HEK293 (cell line): ENCODE measurements around the gene TIMM17A.

Experiments used
- REPIN1 ChIP-seq: fragments of 450-650 bp; formaldehyde crosslinking; IDR thresholded peaks from 2 replicates; pipeline ENCODE4 v1.5.1; 2017; ENCODE audit warnings: missing biosample characterization, missing genetic modification characterization, low read depth
- ZFP3 ChIP-seq: fragments of 450-650 bp; formaldehyde crosslinking; IDR thresholded peaks from 2 replicates; pipeline ENCODE4 v1.5.1; 2016; ENCODE audit warnings: low read depth, missing biosample characterization, missing genetic modification characterization
- ZNF24 ChIP-seq: fragments of 450-650 bp; formaldehyde crosslinking; IDR thresholded peaks from 2 replicates; pipeline ENCODE4 v1.5.1; 2016; ENCODE audit warnings: missing biosample characterization, missing genetic modification characterization
- ZNF335 ChIP-seq: fragments of 450-650 bp; formaldehyde crosslinking; conservative IDR thresholded peaks from 2 replicates; pipeline ENCODE4 v1.5.1; 2016; ENCODE audit warnings: missing biosample characterization, missing genetic modification characterization
- ZNF350 ChIP-seq: fragments of 450-650 bp; formaldehyde crosslinking; IDR thresholded peaks from 2 replicates; pipeline ENCODE4 v1.5.0; 2017; ENCODE audit warnings: missing biosample characterization, mild to moderate bottlenecking, missing genetic modification characterization
- TF ChIP-seq, protein P1 (sequence below): fragments of 450-650 bp; formaldehyde crosslinking; IDR thresholded peaks from 2 replicates; pipeline ENCODE4 v1.5.1; 2016; ENCODE audit warnings: missing biosample characterization, missing genetic modification characterization
- TF ChIP-seq, protein P2 (sequence below): fragments of 450-650 bp; formaldehyde crosslinking; IDR thresholded peaks from 2 replicates; pipeline ENCODE4 v1.5.1; 2016; ENCODE audit warnings: missing biosample characterization, missing genetic modification characterization
- TF ChIP-seq, protein P3 (sequence below): fragments of 450-650 bp; formaldehyde crosslinking; IDR thresholded peaks from 2 replicates; pipeline ENCODE4 v1.5.1; 2016; ENCODE audit warnings: missing biosample characterization, missing genetic modification characterization, borderline replicate concordance
- TF ChIP-seq, protein P4 (sequence below): fragments of 450-650 bp; formaldehyde crosslinking; IDR thresholded peaks from 2 replicates; pipeline ENCODE4 v1.5.1; 2017; ENCODE audit warnings: missing biosample characterization, missing genetic modification characterization
- TF ChIP-seq, protein P5 (sequence below): fragments of 450-650 bp; formaldehyde crosslinking; IDR thresholded peaks from 2 replicates; pipeline ENCODE4 v1.5.1; 2016; ENCODE audit warnings: missing biosample characterization, missing genetic modification characterization
- TF ChIP-seq, protein P6 (sequence below): fragments of 450-650 bp; formaldehyde crosslinking; IDR thresholded peaks from 2 replicates; pipeline ENCODE4 v1.5.1; 2016; ENCODE audit warnings: missing biosample characterization, missing genetic modification characterization
- TF ChIP-seq, protein P7 (sequence below): fragments of 450-650 bp; formaldehyde crosslinking; IDR thresholded peaks from 2 replicates; pipeline ENCODE4 v1.5.1; 2016; ENCODE audit warnings: missing biosample characterization, missing genetic modification characterization, low read depth
- TF ChIP-seq, protein P8 (sequence below): fragments of 450-650 bp; formaldehyde crosslinking; IDR thresholded peaks from 2 replicates; pipeline ENCODE4 v1.5.1; 2017; ENCODE audit warnings: missing biosample characterization, mild to moderate bottlenecking, missing genetic modification characterization, moderate library complexity

DNA sequence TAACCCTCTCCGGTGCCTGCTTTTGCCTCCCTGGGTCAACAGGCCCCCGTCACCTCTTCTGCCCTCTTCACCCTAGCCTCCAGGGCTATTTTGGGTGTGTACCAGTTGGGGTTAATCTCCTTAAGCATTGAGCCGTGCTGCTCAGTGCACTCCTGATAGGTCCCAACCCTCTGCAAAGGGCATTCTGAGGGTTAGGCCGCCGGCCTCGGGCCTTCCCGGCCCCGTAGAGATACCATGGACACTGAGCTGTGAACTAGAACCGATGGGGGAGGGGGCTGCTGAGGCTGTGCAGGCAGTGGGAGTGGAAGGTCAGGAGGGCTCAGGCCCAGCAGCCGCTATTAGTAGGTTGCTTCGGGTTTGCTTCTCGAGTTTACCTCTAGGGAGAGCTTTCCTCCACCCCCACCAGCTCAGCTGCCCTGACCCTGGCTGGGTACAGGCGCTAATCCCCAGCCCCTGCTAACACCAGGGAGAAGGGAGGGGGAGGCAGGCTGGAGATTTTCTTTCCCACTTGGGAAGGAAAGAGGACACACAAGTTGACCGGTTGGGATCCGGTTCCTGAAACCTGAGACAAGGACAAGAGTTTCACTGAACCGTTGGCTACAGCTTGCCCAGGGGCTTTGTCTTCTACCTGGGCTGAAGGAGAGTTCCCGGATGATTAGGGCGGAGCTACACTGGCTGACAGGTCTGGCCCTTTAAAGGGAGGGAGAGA is 13.7 kb upstream of the TIMM17A start:
- TF ChIP-seq, protein P1, sequence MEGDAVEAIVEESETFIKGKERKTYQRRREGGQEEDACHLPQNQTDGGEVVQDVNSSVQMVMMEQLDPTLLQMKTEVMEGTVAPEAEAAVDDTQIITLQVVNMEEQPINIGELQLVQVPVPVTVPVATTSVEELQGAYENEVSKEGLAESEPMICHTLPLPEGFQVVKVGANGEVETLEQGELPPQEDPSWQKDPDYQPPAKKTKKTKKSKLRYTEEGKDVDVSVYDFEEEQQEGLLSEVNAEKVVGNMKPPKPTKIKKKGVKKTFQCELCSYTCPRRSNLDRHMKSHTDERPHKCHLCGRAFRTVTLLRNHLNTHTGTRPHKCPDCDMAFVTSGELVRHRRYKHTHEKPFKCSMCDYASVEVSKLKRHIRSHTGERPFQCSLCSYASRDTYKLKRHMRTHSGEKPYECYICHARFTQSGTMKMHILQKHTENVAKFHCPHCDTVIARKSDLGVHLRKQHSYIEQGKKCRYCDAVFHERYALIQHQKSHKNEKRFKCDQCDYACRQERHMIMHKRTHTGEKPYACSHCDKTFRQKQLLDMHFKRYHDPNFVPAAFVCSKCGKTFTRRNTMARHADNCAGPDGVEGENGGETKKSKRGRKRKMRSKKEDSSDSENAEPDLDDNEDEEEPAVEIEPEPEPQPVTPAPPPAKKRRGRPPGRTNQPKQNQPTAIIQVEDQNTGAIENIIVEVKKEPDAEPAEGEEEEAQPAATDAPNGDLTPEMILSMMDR = no peak
- TF ChIP-seq REPIN1 (tag by site-specific recombination) (no peak), ZNF335 (tag by site-specific recombination) (no peak), ZFP3 (tag by site-specific recombination) (no peak), ZNF350 (no peak), ZNF24 (tag by site-specific recombination) (no peak)
- TF ChIP-seq, protein P2, sequence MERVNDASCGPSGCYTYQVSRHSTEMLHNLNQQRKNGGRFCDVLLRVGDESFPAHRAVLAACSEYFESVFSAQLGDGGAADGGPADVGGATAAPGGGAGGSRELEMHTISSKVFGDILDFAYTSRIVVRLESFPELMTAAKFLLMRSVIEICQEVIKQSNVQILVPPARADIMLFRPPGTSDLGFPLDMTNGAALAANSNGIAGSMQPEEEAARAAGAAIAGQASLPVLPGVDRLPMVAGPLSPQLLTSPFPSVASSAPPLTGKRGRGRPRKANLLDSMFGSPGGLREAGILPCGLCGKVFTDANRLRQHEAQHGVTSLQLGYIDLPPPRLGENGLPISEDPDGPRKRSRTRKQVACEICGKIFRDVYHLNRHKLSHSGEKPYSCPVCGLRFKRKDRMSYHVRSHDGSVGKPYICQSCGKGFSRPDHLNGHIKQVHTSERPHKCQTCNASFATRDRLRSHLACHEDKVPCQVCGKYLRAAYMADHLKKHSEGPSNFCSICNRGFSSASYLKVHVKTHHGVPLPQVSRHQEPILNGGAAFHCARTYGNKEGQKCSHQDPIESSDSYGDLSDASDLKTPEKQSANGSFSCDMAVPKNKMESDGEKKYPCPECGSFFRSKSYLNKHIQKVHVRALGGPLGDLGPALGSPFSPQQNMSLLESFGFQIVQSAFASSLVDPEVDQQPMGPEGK (tag by site-specific recombination) = 0 out of 2 replicates have a peak, but pooled peaks have one; percentile 17
- TF ChIP-seq, protein P3, sequence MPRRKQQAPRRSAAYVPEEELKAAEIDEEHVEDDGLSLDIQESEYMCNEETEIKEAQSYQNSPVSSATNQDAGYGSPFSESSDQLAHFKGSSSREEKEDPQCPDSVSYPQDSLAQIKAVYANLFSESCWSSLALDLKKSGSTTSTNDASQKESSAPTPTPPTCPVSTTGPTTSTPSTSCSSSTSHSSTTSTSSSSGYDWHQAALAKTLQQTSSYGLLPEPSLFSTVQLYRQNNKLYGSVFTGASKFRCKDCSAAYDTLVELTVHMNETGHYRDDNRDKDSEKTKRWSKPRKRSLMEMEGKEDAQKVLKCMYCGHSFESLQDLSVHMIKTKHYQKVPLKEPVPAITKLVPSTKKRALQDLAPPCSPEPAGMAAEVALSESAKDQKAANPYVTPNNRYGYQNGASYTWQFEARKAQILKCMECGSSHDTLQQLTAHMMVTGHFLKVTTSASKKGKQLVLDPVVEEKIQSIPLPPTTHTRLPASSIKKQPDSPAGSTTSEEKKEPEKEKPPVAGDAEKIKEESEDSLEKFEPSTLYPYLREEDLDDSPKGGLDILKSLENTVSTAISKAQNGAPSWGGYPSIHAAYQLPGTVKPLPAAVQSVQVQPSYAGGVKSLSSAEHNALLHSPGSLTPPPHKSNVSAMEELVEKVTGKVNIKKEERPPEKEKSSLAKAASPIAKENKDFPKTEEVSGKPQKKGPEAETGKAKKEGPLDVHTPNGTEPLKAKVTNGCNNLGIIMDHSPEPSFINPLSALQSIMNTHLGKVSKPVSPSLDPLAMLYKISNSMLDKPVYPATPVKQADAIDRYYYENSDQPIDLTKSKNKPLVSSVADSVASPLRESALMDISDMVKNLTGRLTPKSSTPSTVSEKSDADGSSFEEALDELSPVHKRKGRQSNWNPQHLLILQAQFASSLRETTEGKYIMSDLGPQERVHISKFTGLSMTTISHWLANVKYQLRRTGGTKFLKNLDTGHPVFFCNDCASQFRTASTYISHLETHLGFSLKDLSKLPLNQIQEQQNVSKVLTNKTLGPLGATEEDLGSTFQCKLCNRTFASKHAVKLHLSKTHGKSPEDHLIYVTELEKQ (tag by site-specific recombination) = no peak
- TF ChIP-seq, protein P4, sequence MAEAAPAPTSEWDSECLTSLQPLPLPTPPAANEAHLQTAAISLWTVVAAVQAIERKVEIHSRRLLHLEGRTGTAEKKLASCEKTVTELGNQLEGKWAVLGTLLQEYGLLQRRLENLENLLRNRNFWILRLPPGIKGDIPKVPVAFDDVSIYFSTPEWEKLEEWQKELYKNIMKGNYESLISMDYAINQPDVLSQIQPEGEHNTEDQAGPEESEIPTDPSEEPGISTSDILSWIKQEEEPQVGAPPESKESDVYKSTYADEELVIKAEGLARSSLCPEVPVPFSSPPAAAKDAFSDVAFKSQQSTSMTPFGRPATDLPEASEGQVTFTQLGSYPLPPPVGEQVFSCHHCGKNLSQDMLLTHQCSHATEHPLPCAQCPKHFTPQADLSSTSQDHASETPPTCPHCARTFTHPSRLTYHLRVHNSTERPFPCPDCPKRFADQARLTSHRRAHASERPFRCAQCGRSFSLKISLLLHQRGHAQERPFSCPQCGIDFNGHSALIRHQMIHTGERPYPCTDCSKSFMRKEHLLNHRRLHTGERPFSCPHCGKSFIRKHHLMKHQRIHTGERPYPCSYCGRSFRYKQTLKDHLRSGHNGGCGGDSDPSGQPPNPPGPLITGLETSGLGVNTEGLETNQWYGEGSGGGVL = no peak
- TF ChIP-seq, protein P5, sequence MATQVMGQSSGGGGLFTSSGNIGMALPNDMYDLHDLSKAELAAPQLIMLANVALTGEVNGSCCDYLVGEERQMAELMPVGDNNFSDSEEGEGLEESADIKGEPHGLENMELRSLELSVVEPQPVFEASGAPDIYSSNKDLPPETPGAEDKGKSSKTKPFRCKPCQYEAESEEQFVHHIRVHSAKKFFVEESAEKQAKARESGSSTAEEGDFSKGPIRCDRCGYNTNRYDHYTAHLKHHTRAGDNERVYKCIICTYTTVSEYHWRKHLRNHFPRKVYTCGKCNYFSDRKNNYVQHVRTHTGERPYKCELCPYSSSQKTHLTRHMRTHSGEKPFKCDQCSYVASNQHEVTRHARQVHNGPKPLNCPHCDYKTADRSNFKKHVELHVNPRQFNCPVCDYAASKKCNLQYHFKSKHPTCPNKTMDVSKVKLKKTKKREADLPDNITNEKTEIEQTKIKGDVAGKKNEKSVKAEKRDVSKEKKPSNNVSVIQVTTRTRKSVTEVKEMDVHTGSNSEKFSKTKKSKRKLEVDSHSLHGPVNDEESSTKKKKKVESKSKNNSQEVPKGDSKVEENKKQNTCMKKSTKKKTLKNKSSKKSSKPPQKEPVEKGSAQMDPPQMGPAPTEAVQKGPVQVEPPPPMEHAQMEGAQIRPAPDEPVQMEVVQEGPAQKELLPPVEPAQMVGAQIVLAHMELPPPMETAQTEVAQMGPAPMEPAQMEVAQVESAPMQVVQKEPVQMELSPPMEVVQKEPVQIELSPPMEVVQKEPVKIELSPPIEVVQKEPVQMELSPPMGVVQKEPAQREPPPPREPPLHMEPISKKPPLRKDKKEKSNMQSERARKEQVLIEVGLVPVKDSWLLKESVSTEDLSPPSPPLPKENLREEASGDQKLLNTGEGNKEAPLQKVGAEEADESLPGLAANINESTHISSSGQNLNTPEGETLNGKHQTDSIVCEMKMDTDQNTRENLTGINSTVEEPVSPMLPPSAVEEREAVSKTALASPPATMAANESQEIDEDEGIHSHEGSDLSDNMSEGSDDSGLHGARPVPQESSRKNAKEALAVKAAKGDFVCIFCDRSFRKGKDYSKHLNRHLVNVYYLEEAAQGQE (tag by site-specific recombination) = no peak
- TF ChIP-seq, protein P6, sequence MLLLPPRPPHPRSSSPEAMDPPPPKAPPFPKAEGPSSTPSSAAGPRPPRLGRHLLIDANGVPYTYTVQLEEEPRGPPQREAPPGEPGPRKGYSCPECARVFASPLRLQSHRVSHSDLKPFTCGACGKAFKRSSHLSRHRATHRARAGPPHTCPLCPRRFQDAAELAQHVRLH (tag by site-specific recombination) = no peak
- TF ChIP-seq, protein P7, sequence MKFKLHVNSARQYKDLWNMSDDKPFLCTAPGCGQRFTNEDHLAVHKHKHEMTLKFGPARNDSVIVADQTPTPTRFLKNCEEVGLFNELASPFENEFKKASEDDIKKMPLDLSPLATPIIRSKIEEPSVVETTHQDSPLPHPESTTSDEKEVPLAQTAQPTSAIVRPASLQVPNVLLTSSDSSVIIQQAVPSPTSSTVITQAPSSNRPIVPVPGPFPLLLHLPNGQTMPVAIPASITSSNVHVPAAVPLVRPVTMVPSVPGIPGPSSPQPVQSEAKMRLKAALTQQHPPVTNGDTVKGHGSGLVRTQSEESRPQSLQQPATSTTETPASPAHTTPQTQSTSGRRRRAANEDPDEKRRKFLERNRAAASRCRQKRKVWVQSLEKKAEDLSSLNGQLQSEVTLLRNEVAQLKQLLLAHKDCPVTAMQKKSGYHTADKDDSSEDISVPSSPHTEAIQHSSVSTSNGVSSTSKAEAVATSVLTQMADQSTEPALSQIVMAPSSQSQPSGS = no peak
- TF ChIP-seq, protein P8, sequence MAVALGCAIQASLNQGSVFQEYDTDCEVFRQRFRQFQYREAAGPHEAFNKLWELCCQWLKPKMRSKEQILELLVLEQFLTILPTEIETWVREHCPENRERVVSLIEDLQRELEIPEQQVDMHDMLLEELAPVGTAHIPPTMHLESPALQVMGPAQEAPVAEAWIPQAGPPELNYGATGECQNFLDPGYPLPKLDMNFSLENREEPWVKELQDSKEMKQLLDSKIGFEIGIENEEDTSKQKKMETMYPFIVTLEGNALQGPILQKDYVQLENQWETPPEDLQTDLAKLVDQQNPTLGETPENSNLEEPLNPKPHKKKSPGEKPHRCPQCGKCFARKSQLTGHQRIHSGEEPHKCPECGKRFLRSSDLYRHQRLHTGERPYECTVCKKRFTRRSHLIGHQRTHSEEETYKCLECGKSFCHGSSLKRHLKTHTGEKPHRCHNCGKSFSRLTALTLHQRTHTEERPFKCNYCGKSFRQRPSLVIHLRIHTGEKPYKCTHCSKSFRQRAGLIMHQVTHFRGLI (tag by site-specific recombination) = no peak
